Fibroblast of mammary gland (primary cell): ENCODE results near the gene CLEC11A.

Experiments used
- DNase-seq: peaks from one replicate; pipeline ENCODE4 v3.0.0-alpha.2; 2010; ENCODE audit warnings: low read depth
- H3K4me3 ChIP-seq: 2 replicates; pipeline ENCODE4 v1.5.1; 2011; ENCODE audit warnings: low read depth, mild to moderate bottlenecking, low read length, moderate library complexity; ENCODE audit not compliant: control insufficient read depth
- CTCF ChIP-seq: conservative IDR thresholded peaks from 2 replicates; pipeline ENCODE4 v1.5.1; 2011; ENCODE audit warnings: low read depth, low read length, inconsistent platforms; ENCODE audit not compliant: control insufficient read depth, insufficient read depth

CLEC11A gene

GRCh38 chr19:50723069-50723468 lies at the start of gene CLEC11A:
Gene CLEC11A (plus strand): TSS chr19:50723364. CDS start chr19:50723526, 162 bp downstream.
- TF ChIP-seq CTCF: no peak
- DNase-seq: peak; percentile 84
- H3K4me3 ChIP-seq: peak within 1 kb of the TSS; percentile 74

- DNase-seq: no peak
- TF ChIP-seq CTCF: no peak
- no peak overlapping the region for H3K4me3 ChIP-seq
These were observed 46.5 kb upstream of the CLEC11A start for GRCh38 chr19:50676625-50677197.

DNA sequence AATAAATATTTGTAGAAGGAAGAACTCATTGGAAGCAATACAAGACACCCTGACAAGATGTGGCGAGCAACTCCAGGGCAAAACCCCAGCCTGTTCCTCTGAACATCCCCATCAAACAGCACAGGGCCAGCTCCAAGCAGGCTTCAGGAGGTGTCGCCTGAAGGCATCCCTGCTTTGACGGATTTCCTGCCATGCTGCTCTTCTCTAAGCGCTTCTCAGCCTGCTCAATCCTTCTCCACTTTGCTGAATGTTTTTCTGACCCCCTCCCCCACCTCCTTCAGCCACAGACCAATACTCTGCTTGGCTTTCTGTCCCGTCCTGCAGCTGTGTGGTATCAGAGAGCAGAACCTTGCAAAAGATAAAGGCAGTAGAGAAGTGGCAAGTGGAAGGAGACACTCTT lies 45.5 kb upstream of the CLEC11A start:
- no peak for TF ChIP-seq CTCF
- DNase-seq: no peak
- H3K4me3 ChIP-seq: no peak overlapping the region

- DNase-seq: no peak
- H3K4me3 ChIP-seq: no peak overlapping the region
- no peak for TF ChIP-seq CTCF
These were observed 44.8 kb upstream of the CLEC11A start for GRCh38 chr19:50678323-50678722.

- TF ChIP-seq CTCF: no peak
- peak; percentile 73 for DNase-seq
- H3K4me3 ChIP-seq: no peak overlapping the region
These were observed 43.7 kb upstream of the CLEC11A start for GRCh38 chr19:50679177-50680125.

- H3K4me3 ChIP-seq: no peak overlapping the region
- no peak for DNase-seq
- no peak for TF ChIP-seq CTCF
These were observed 36.7 kb upstream of the CLEC11A start for GRCh38 chr19:50686310-50687032.
